Activated CD8-positive, alpha-beta memory T cell treated with anti-CD3 and anti-CD28 coated beads for 24 hours (primary cell): Measurements from ENCODE around the gene GADD45G.

ENCODE experiments used
- DNase-seq: peaks from one replicate; pipeline ENCODE4 v3.0.0-alpha.2; 2020

GADD45G gene

DNA sequence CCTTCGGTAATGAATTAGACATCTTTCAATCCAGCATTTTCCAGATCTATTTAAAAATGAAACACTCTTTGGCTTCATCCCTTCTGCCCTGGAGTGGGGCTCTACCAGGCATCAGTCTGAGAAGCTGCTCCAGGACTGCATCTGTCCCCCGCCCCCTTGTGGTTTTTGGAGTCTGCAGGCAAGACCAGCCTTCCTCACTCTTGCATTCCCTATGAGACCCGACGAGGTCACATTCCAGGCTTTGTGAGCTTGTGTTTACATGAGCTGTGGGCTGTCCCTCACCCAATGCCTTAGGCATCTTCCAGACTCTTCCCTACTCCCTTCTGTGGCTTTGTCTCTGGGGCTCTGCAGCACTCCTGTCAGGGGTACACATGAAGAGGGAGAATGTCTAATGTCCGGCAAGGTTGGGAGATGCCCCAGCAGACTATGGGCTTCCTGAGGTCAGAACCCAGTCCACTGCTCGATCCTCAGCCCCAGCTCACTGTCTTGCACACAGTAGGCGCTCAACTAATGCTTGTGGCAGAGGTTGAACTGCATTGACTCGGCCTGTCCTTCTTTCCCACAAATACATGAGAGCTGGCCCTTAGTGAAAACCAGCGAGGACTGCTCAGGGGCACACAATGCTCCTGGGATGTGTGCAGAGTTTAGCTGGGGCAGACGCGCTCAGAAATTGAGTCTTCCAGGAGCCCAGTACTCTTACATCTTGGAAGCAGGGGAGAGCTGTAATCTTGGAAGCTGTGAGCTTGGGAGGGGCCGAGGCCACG is 11.7 kb upstream of the GADD45G start:
- DNase-seq: peak; percentile 48

DNA sequence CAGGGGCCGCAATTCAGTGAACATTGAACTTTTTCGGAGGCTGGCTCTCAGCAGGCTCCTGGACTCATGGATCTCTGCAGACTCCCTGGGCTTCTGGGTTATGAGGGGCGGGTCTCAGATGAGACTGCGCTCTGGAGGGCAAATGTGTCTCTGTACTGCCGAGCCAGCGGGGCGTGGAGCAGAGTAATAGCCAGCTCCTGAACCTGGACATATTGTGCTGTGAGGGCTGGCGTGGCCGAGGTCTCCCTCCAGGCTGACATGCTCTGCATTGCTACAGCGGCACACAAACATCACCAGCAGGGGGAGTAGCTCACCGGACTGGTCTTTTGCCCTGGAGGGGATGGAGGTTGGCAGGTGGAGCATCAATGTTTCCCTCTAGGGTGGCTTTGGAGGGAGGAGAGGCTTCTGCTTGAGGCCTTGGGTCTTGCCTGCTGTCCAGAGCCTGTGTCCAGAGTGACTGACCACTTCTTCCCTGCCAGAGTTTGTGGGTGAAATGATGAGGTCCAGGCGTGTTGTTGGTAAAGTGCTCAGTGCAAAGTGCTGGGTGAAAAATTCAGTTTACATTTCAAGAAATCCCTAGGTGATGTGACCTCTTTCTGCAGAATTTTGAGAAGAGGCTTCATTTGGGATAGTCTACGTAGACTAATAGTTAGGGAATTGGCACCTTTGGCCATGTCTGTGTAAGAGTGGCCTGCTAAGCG is 10.9 kb upstream of the GADD45G start:
- peak; percentile 80 for DNase-seq

DNA sequence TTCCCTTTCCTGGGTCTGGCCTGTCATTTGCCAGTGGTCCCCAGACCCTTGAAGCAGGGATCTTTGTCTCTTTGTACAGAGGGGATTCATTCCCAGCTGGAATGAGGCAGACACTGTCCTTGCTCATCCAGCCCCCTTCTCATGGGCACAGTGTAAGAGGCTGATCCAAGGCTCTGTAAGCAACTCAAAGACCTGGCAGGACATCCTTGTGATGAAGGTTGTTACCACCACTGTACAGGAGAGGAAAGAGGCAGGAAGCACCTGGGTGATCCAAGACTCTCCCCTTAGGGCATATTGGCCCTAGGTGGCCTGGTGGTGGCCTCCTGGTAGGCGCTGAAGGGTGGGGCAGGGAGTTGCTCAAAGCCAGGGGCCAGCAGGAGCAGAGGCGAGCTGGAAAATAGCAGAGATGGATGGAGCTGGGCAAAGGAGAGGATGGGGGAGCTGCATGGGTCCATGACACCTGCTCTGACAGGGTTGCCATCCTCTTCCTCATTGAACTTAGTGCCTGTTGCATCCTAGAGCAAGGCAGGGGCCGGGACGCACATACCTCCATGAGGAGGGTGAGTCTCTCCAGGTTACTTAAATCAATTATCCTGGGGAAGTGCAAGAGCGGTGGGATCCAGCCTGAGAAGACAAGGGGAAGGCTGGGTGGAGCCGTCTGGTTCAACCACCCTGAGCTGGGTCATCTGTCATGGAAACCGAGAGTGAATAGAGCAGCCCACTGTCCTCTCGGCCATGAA is 9.8 kb upstream of the GADD45G start:
- peak; percentile 37 for DNase-seq

DNA sequence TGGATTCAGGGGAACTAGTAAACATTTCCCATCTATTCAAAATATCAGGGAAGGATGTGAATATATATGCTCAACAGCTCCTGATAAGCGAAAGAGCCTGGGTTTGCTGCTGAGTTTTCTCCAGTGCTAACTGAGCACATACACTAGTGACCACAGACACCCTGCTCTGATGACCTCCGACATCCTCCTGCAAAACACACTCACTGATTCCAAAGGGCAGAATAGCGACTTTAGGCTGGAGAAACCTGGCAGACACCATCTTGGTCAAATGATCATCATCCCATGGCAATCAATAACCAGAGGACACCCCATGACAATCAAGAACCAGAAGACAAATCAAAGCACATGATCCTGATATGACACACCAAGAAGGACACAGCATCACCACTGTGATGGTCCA is 9.2 kb upstream of the GADD45G start:
- DNase-seq: no peak

DNA sequence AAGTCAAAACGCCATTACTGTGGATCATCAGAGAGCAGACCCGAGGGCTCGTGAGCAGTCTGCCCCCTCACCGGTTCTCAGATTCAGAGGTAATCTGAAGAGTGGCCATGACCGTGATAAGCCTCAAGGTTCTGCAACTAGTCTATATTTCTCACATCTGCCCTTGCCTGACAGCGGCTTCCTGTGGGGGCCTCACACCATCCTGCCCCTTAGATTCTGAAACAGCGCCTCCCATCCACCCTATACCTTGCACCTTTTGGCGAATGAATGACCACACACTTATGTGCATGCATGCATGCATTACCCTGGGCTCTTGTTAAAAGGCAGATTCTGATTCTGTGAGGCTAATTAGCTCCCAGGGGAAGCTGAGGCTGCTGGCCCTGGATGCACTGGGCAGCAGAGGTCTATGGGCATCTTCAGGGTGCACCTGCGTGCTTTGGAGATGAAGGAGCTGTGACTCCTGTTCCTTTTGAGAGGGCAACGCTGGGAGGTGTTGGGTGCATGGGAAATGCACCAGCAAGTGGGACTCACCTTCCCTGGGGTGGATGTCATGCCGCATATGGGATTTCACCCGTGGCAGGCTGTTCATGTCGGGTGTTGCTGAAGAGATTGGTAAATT is 7.8 kb upstream of the GADD45G start:
- peak; percentile 47 for DNase-seq

DNA sequence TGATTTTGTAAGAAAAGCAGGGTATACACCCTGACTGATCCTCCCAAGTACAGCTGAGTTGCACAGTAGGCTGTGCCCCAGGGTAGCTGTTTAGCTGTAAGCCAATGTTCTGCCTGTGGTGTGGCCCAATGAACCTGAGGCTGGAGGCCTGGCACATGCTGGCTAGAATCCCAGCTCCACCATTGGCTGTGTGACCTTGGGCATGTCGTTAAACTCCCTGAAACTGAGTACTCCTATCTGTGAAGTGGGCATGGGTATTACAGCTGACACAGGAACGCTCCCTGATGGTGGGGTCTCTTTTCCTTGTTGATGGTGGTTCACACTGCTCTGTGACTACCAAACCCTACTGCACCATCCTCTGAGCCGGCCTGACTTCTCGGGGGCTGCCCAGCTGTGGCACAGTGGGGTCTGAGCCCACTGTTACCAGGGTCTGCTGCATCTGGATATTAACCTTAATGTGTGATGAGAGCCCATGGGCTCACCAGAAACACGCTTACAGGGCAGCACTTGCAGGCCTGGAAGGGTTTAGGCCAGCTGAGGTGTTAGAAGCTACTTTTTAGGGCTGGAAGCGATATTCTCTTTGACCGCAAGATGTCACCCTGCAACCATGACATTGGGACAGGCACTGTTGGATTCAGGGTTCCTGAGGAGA is 7.0 kb upstream of the GADD45G start:
- peak; percentile 72 for DNase-seq

DNA sequence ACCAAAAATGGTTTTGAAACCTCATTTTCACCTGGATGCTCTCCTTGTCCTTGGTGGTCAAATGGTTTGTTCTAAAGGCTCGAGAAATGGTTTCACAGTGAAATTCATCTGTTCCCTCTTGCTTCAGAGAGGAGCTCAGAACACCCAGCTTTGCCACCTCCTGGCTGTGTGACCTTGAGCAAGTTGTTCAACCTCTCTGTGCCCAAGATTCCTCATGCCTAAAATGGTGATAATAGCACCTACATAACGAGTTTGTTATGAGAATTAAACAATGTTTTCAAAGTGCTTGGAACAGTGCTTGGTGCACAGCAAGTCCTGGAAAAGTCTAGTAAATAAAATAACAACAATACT is 6.5 kb upstream of the GADD45G start:
- no peak for DNase-seq

DNA sequence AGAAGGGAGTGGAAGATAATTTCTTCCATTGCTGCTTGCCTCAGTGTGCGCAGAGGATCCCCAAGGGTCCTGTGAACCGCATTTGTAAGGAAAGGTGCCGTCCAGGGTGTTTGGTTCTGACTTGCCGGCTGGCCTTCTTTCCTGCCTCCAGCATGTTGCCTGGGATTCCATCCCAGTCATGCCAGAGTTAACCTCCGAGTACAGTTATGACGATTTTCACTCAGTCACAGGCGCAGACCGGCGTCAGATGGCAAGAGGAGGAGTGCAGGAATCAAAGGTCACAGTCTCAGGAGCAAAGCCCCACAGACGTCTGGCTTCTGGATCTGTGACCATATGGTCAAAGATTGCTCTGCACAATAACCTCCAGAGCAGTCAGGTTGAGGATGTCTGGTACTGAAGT is 5.9 kb upstream of the GADD45G start:
- peak; percentile 33 for DNase-seq

DNA sequence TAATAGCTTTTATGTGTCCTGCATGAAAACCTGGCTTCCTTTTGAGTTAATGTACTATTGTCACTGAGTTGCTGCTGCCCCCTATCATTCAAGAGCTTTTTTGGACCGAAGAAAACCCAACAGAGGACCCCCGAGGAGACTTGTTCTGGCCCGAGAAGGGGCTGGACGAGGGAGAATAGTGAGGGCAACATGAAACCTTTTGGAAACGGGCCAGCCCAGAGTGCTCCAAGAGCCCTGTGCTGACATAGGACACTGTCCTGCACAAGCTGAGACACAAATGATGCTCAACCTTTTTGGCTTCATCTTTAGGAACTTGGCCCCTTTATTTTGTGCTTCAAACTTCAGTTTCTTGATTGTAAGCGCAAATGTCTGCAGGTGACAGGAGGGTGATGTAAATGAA is 4.0 kb upstream of the GADD45G start:
- DNase-seq: no peak

DNA sequence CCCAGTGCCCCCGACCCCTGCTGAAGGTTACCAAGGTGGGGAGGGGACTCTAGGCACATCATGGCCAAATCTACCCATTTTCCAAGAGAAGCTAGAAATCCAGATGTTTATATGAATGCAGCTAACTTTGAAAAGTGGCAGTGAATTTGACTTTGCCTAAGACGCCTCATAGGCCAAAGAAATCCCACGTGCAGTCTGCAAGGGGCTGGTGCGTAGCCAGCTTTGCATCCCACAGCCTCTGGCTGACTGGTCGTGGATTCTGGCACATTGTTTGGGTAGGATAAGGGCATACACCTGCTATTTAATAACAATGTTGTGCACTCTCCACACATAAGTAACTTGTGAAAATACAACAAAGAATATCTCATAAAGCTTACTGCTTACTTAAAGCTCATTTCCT is 3.5 kb upstream of the GADD45G start:
- DNase-seq: peak; percentile 47

DNA sequence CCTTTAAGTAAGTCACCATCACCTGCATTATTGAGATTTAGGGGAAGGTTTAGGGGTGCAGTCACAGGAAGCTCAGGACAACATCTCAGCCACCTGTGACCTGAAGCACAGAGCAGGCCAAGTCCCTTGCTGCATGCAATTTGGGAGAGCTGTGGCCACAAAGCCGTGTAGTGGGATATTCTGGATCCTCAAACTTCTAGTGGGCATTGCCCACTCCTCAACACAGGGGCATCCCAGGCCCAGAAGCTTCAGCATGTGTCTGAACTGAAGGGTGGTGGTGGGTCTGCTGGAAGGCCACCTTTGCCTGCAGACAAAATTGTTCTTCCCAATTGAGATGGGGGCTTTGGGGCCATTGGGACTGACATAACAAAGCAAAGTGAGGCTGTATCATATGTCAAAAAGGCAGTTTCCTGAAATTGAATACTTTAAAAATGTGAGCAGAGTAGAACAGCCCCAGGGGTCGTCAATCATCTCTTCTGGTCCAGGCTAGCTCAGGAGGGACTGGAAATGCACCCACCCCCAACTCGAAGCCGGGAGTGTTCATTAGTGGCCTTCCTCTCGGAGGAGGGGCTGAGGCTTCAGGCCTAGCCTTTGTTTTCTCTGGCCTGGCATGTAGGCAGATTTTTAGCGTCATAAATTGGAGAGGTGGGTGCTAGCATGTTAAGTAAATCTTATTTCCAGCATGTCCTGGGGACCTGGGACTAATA is 2.8 kb upstream of the GADD45G start:
- peak; percentile 46 for DNase-seq

DNA sequence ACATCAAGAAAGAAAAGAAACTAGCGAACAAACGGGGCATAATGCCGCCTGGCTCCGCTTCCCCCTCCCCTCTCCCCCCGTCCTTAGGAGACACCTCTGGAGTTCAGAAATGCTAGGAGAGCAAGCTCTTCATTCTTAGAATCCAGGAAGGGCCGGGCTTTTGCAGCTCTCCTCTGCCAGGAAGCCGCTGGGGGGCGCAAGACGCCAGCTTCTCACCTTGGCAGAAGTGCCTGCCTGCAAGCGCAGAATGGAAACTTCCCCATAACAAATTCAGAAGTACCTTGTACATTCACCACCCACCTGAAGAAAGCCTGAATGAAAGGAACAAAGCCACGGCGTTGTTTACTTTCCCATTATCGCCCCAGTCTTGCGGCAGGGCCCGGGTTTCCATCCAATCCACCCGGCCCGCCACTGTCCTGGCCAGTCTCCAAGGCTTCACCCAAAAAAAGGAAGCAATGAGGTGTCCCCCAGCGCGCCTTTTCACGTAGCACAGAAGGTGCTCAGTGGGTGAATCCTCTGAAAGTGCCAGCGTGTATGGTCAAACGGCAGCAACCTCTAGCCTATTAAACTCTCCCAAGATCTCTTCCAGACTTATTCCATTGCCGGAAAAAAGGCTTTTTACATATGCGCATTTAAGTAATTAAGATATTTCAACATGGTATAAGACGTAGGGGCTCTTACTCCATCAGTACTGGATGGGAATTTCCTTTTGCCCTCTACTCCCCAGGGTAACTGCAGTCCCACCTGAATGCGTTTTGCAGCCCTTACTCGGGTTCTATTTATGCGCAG is 1.6 kb upstream of the GADD45G start:
- peak; percentile 93 for DNase-seq

DNA sequence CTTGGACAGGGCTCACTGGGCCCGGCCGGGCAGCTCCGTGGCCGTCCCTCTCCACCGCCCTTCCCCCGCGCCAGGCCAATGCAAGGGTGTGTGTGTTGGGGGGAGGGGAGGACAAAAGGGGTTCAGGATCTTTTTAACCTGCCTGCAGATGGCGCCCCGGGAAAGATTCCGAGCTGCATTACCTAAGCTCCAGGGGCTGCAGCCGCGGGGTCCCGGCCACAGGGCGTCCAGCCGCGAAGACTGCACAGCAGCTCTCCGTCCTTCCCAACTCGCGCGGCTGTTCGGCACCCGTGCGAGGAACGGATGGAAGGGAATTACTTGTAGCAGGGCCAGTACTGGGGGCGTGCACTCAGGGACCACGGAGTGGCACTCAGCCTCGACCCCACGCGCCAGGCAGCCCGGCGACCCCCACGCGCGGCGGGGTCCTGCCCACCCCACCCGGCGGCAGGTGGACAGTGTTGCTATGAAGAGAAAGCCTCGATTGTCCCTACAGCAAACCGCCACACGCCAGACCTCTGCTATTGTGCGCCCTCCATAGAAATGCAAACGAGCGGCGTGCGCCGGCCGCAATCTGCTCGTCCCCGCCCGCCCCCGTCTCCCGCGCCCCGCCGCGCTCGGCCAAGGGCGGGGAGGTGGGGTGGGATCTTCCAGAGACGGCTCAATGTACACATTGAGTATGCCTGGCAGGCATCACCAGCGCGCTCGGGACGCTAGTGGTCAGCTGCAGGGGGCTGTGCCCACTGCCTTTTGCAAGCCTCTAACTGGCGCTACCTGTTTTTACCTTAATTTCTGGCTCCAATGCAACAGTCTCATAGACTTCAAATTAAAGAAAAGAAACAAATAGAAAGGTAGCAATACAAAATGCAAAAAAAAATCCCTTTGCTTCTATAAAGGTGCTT is 796 bp upstream of the GADD45G start:
- peak; percentile 63 for DNase-seq

DNA sequence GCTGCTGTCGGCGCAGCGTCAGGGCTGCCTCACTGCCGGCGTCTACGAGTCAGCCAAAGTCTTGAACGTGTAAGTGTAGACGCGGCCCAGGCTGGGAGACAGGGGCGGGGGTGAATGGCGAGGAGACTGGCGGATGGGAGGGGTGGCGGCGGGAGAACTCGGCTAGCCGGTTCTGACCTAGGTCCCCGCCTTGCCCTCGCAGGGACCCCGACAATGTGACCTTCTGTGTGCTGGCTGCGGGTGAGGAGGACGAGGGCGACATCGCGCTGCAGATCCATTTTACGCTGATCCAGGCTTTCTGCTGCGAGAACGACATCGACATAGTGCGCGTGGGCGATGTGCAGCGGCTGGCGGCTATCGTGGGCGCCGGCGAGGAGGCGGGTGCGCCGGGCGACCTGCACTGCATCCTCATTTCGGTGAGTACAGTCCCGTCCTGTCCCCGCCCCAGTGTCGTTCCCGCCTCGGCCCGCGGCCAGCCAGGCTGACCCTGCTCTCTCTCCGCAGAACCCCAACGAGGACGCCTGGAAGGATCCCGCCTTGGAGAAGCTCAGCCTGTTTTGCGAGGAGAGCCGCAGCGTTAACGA is 745 bp downstream of the GADD45G start:
- DNase-seq: peak; percentile 82

DNA sequence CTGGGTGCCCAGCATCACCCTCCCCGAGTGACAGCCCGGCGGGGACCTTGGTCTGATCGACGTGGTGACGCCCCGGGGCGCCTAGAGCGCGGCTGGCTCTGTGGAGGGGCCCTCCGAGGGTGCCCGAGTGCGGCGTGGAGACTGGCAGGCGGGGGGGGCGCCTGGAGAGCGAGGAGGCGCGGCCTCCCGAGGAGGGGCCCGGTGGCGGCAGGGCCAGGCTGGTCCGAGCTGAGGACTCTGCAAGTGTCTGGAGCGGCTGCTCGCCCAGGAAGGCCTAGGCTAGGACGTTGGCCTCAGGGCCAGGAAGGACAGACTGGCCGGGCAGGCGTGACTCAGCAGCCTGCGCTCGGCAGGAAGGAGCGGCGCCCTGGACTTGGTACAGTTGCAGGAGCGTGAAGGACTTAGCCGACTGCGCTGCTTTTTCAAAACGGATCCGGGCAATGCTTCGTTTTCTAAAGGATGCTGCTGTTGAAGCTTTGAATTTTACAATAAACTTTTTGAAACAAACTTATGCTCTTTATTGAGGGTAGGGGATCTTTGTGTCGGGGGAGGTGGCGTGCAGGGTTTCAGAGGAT is 1.3 kb downstream of the GADD45G start:
- DNase-seq: peak; percentile 64

DNA sequence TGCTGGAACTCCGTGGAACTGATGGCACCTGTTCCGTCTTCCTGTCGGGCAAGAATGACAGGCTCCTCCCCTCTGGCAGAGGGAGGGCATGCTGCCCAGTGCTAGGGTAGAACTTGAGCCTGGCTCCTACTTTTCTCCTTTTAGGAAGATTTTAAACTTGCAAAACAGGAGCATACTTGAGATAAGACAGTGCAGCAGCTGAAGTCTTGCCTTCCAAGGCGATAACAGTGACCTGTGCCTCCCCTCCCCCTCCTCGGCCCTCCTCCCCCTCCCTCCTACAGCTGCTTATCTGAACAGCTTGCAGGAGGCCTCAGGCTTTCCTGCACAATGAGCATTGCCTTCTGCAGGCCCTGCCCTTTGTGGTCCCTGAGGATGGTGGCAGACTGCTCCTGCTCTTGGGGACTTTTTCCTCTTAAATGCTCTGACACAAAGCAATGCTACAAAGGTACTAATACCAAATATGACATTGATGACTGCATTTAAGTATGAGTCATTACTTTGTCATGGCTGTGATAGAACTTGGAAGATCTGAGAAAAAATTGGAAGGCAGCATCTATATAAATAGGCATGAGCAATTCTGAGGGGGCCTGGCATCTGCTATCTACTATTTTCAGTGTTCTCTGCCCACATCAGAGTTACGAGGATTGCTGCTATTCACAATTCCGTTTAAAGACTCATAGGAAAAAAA is 2.0 kb downstream of the GADD45G start:
- DNase-seq: peak; percentile 70

DNA sequence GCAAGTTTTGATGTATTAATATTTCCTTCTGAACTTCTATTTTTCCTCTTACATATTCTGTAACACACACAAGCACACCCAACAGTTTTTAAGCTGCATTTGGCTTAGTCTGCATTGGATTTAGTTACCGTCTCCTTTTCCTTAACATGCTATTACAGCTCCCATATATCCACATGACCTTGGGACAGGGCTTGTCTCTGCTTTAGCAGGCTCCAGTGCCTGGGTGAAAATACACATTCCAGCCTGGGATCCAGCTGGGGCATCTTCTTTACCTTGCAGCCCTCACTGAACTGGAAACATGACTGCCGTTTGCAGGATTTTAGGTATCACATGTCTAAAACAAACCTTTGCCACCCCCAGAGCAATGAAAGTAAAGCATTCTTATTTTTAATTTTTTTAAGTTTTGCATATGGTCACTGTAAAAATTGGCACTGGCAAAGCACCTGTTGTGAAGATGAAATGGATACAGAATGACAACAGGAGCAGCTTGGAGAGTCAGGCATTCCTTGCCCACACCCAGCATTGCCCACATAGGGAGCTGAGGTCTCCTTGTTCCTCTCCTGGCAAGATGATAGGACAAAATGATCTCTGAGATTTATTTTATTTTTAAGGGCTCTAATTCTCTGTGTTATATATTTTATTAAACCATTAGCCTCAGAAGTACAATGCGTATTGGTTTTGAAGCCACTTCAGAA is 4.0 kb downstream of the GADD45G start:
- no peak for DNase-seq

DNA sequence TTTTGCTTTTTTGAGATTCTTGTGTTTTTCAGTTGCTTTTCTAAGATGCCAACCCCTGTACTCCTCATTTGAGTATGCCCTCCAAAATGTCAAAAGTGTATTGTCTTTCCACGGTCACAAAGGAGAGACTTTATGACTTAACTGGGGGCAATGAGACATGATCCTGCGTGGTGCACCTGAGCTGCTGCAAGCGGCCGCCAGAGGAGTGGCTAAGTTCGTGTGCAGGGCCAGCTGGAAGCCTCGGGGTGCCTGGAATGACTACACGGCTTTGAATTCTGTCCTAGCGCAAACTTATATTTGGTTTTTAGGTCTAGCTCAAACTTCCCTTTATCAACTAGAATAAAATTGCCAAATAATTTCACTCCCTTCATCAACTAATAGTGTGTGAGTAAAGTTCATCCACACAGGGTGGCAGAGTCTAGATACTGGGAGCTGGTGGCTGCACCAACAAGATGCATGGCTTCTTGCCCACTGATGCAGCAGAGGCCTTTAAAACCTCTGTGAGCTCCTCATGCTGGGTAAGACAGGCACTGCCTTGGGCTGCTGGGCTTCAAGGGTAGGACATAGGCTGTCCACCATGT is 4.7 kb downstream of the GADD45G start:
- DNase-seq: no peak
